ENCODE measurements around the gene CCS. TPM values are rescaled to one million over a fixed set of nuclear protein-coding genes. Genes with fewer than 3 reads are reported as not detected.
A peak's percentile ranks its signal among the peaks of the same experiment; 100 is the strongest.

Gene CCS
- total RNA-seq, 2 experiments from 2014 or later, result 31.7 to 36.7 TPM

DNA sequence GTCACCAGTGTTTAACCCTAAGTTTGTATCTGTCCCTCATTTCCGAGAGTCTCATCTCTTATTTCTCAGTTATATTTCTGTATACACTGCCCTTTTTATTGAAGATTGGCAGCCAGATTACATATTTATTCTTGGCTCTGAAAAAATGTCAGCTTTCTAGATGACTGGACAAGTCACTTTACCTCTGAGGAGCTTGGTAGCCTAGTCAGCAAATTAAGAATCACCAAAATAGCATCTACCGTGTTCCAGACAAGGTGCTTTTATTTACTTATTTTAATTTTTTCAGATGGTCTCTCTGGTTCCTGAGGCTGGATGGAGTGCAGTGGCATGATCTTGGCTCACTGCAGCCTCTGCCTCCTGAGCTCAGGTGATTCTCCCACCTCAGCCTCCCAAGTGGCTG lies 40.0 kb downstream of the CCS start:
- Histone ChIP-seq H3K9me3 (ENCODE audit: low read length) (no peaks in the 10 kb centered on the region), H4K20me1 (ENCODE audit: insufficient read depth, low read length) (no peaks in the 10 kb centered on the region), H2AFZ (ENCODE audit: low read length) (no peak overlapping the region), H3K36me3 (ENCODE audit: insufficient read depth, low read length) (peaks cover 97% of the 10 kb centered on the region), H3K9me2 (ENCODE audit: insufficient read depth, low read length) (no peaks in the 10 kb centered on the region), H3K27ac (ENCODE audit: low read depth, low read length, poor library complexity, severe bottlenecking) (no peak overlapping the region), H3K4me2 (ENCODE audit: low read length) (no peak overlapping the region), H3K4me1 (ENCODE audit: insufficient read depth, low read length, poor library complexity, severe bottlenecking) (peaks cover 14% of the 10 kb centered on the region), H3K79me2 (ENCODE audit: insufficient read depth, low read depth, low read length) (peaks cover 97% of the 10 kb centered on the region), H3K4me3 (ENCODE audit: low read depth, low read length, poor library complexity, severe bottlenecking) (no peak overlapping the region)
- DNase-seq (ENCODE audit: low spot score), result no peak
- CTCF ChIA-PET (ENCODE audit: unreplicated experiment), result no interaction called here
- intact Hi-C loops (cut with micrococcal nuclease; ENCODE audit: unreplicated experiment), result no loop called here
- POLR2A ChIA-PET, result no interaction called here
- BruUV-seq (replicated peaks), result no TSS peak
- TF ChIP-seq CTCF (conservative IDR thresholded peaks at IDR 0.05; ENCODE audit: low read length) (no peak), EZH2phosphoT487 (IDR thresholded peaks at IDR 0.05; ENCODE audit: borderline replicate concordance, low read depth, low read length) (no peak)

DNA sequence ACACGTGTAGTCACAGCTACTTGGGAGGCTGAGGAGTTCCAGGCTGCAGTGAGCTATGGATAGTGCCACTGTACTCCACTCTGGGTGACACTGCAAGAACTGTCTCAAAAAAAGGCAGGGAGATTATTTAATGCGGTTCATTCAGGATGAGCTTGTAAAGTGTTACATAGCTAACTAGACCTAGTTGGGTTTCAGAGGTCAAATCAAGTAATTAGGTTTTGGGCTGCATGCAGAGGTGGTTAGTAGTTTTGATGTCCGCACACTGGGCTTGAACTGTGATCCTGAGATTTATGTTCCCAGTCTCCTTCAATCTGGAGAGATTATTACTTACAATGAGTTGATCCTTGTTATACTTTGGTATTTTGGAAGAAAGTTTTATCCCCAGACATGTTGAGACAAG lies 43.4 kb downstream of the CCS start:
- no peak overlapping the region for H3K4me2 ChIP-seq (ENCODE audit: low read length)
- H2AFZ ChIP-seq (ENCODE audit: low read length), result no peak overlapping the region
- H3K79me2 ChIP-seq (ENCODE audit: insufficient read depth, low read depth, low read length), result peaks cover 95% of the 10 kb centered on the region
- POLR2A ChIA-PET, result interaction anchor here (0.8 to 2.8 kb wide), 2 partner anchors 24 to 38 kb away, joined by 3 to 9 read pairs; no protein-coding TSS in a partner anchor
- H3K4me1 ChIP-seq (ENCODE audit: insufficient read depth, low read length, poor library complexity, severe bottlenecking), result peaks cover 38% of the 10 kb centered on the region
- intact Hi-C loops (cut with micrococcal nuclease; ENCODE audit: unreplicated experiment), result loop anchor here (5.0 kb wide), 1 partner anchor 59 kb away; no protein-coding TSS in a partner anchor
- H3K27ac ChIP-seq (ENCODE audit: low read depth, low read length, poor library complexity, severe bottlenecking), result no peak overlapping the region
- TF ChIP-seq EZH2phosphoT487 (IDR thresholded peaks at IDR 0.05; ENCODE audit: borderline replicate concordance, low read depth, low read length), result no peak
- TF ChIP-seq CTCF (conservative IDR thresholded peaks at IDR 0.05; ENCODE audit: low read length), result no peak
- CTCF ChIA-PET (ENCODE audit: unreplicated experiment), result interaction anchor here (1.0 kb wide), 1 partner anchor 9 kb away, joined by 3 read pairs; no protein-coding TSS in a partner anchor
- no peak overlapping the region for H3K4me3 ChIP-seq (ENCODE audit: low read depth, low read length, poor library complexity, severe bottlenecking)
- peaks cover 23% of the 10 kb centered on the region for H4K20me1 ChIP-seq (ENCODE audit: insufficient read depth, low read length)
- no peaks in the 10 kb centered on the region for H3K9me2 ChIP-seq (ENCODE audit: insufficient read depth, low read length)
- H3K36me3 ChIP-seq (ENCODE audit: insufficient read depth, low read length), result peaks cover 93% of the 10 kb centered on the region
- no TSS peak for BruUV-seq (replicated peaks)
- H3K9me3 ChIP-seq (ENCODE audit: low read length), result no peaks in the 10 kb centered on the region
- DNase-seq (ENCODE audit: low spot score), result no peak

GRCh38 chr11:66637557-66638176 lies 44.7 kb downstream of the CCS start:
- ChIA-PET POLR2A (interaction anchor here (0.6 to 2.8 kb wide), 13 partner anchors 9 to 1840 kb away, joined by 3 to 16 read pairs (median 5); partner anchors contain the start of genes CCDC87, DPP3, RBM14 and RBM4B), CTCF (ENCODE audit: unreplicated experiment) (interaction anchor here (0.5 to 1.1 kb wide), 3 partner anchors 8 to 88 kb away, joined by 3 read pairs; no protein-coding TSS in a partner anchor)
- H3K9me2 ChIP-seq (ENCODE audit: insufficient read depth, low read length), result no peaks in the 10 kb centered on the region
- H2AFZ ChIP-seq (ENCODE audit: low read length), result no peak overlapping the region
- DNase-seq (ENCODE audit: low spot score), result no peak
- H3K4me2 ChIP-seq (ENCODE audit: low read length), result peak overlapping the region; percentile 75
- peaks cover 93% of the 10 kb centered on the region for H3K36me3 ChIP-seq (ENCODE audit: insufficient read depth, low read length)
- TF ChIP-seq EZH2phosphoT487 (IDR thresholded peaks at IDR 0.05; ENCODE audit: borderline replicate concordance, low read depth, low read length) (no peak), CTCF (conservative IDR thresholded peaks at IDR 0.05; ENCODE audit: low read length) (no peak)
- intact Hi-C loops (cut with micrococcal nuclease; ENCODE audit: unreplicated experiment), result loop anchor here (1.0 to 5.0 kb wide), 3 partner anchors 21 to 60 kb away; partner anchors contain the start of genes RBM14 and RBM4B
- no peaks in the 10 kb centered on the region for H3K9me3 ChIP-seq (ENCODE audit: low read length)
- BruUV-seq (replicated peaks), result TSS peak; percentile 94
- peak overlapping the region; percentile 60 for H3K27ac ChIP-seq (ENCODE audit: low read depth, low read length, poor library complexity, severe bottlenecking)
- peaks cover 35% of the 10 kb centered on the region for H4K20me1 ChIP-seq (ENCODE audit: insufficient read depth, low read length)
- peak overlapping the region; percentile 95 for H3K4me3 ChIP-seq (ENCODE audit: low read depth, low read length, poor library complexity, severe bottlenecking)
- H3K4me1 ChIP-seq (ENCODE audit: insufficient read depth, low read length, poor library complexity, severe bottlenecking), result peaks cover 50% of the 10 kb centered on the region
- H3K79me2 ChIP-seq (ENCODE audit: insufficient read depth, low read depth, low read length), result peaks cover 95% of the 10 kb centered on the region
